ENCODE data around the gene JHY. TPM values are rescaled to one million over a fixed set of nuclear protein-coding genes. Genes with fewer than 3 reads are reported as not detected.

JHY gene
- total and polyA plus RNA-seq, 2 of the 4 experiments (the other 2 are of a cell fraction): 0.51 to 0.54 TPM

DNA sequence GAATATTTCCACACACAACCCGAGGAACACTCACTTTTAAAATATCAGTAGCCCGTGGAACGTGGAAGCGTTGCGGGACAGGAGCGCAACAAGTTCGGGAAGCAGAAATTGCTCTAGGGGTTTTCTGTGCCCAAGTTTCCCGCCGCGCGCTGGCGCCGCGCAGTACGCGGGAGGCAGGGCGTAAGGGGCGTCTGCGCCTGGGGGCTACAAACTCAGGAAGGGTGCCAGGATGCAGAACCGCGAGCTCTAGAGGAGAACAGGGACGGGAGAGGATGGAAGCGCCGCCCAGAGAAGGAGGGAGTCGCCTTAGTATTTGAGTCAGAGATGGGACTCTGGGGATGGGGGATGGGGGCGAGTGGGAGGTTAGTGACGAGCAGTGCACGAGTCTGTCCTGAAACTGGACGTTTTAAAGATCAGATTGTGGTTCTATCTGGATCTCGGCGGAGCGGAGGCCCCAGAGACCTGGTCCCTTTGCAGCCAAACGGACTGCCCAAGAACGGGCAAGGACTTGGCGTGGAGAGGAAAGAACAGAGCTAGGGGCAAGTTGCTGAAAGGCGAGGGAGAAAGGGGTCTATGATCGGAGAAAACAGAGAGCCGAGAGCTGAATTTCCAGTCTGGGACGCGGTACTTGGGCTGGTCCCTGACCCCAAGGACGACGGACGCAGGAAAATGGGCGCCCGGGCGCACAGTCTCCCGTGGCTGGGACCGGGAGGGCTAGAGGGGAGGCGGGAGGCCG lies 94.3 kb downstream of the JHY start:
- CTCF ChIA-PET: no interaction called here
- TF ChIP-seq CEBPB (IDR thresholded peaks at IDR 0.05; ENCODE audit: low read depth, low read length) (no peak), MAZ (IDR thresholded peaks at IDR 0.05; ENCODE audit: borderline replicate concordance, low read depth, low read length) (no peak), RAD21 (IDR thresholded peaks at IDR 0.05; ENCODE audit: low read length) (no peak), RFX5 (IDR thresholded peaks at IDR 0.05; ENCODE audit: low read depth, low read length) (no peak), MAFK (IDR thresholded peaks at IDR 0.05; ENCODE audit: low read depth, low read length) (no peak), SMC3 (IDR thresholded peaks at IDR 0.05; ENCODE audit: low read depth, low read length) (no peak), FOS (IDR thresholded peaks at IDR 0.05; ENCODE audit: low read depth, low read length) (no peak), CHD1 (IDR thresholded peaks at IDR 0.05; ENCODE audit: low read depth, low read length) (no peak), NFE2L2 (IDR thresholded peaks at IDR 0.05; ENCODE audit: low read depth, low read length) (no peak), POLR2A (IDR thresholded peaks at IDR 0.05; ENCODE audit: low read depth, low read length) (no peak), MXI1 (IDR thresholded peaks at IDR 0.05; ENCODE audit: borderline replicate concordance, low read depth, low read length) (no peak), BHLHE40 (IDR thresholded peaks at IDR 0.05; ENCODE audit: low read depth, low read length) (no peak), RCOR1 (IDR thresholded peaks at IDR 0.05; ENCODE audit: insufficient replicate concordance, low read length) (no peak)
- TF ChIP-seq, protein P1, sequence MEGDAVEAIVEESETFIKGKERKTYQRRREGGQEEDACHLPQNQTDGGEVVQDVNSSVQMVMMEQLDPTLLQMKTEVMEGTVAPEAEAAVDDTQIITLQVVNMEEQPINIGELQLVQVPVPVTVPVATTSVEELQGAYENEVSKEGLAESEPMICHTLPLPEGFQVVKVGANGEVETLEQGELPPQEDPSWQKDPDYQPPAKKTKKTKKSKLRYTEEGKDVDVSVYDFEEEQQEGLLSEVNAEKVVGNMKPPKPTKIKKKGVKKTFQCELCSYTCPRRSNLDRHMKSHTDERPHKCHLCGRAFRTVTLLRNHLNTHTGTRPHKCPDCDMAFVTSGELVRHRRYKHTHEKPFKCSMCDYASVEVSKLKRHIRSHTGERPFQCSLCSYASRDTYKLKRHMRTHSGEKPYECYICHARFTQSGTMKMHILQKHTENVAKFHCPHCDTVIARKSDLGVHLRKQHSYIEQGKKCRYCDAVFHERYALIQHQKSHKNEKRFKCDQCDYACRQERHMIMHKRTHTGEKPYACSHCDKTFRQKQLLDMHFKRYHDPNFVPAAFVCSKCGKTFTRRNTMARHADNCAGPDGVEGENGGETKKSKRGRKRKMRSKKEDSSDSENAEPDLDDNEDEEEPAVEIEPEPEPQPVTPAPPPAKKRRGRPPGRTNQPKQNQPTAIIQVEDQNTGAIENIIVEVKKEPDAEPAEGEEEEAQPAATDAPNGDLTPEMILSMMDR (conservative IDR thresholded peaks at IDR 0.05; ENCODE audit: low read depth, low read length): no peak
- TF ChIP-seq, protein P2, sequence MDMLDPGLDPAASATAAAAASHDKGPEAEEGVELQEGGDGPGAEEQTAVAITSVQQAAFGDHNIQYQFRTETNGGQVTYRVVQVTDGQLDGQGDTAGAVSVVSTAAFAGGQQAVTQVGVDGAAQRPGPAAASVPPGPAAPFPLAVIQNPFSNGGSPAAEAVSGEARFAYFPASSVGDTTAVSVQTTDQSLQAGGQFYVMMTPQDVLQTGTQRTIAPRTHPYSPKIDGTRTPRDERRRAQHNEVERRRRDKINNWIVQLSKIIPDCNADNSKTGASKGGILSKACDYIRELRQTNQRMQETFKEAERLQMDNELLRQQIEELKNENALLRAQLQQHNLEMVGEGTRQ (IDR thresholded peaks at IDR 0.05; ENCODE audit: low read depth, low read length): no peak
- TF ChIP-seq, protein P3, sequence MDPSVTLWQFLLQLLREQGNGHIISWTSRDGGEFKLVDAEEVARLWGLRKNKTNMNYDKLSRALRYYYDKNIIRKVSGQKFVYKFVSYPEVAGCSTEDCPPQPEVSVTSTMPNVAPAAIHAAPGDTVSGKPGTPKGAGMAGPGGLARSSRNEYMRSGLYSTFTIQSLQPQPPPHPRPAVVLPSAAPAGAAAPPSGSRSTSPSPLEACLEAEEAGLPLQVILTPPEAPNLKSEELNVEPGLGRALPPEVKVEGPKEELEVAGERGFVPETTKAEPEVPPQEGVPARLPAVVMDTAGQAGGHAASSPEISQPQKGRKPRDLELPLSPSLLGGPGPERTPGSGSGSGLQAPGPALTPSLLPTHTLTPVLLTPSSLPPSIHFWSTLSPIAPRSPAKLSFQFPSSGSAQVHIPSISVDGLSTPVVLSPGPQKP (IDR thresholded peaks at IDR 0.05; ENCODE audit: borderline replicate concordance, low read depth, low read length): no peak
- dilution Hi-C loops (cut with HindIII; ENCODE audit: low sequenced_read_pairs, unreplicated experiment) (no loop called here), intact Hi-C loops (cut with micrococcal nuclease) (no loop called here), in situ Hi-C loops (cut with MboI; ENCODE audit: low sequenced_read_pairs) (no loop called here)
- H2AK9ac ChIP-seq (replicated peaks; ENCODE audit: low read depth, low read length, poor library complexity): no peak overlapping the region
- no peak overlapping the region for H3K4me2 ChIP-seq (ENCODE audit: low read depth, low read length)
- H4K5ac ChIP-seq (ENCODE audit: low read depth, low read length): no peak overlapping the region
- H3K36me3 ChIP-seq (ENCODE audit: control insufficient read depth, insufficient read depth, low read length): no peaks in the 10 kb centered on the region
- no peaks in the 10 kb centered on the region for H3K79me1 ChIP-seq (ENCODE audit: low read depth in 1 of 2, low read length in 2 of 2)
- no peak overlapping the region for H3K56ac ChIP-seq (ENCODE audit: extremely low read depth, insufficient read depth, low read length)
- WGBS, 2 experiments (ENCODE audit: extremely low coverage in 2 of 2, insufficient read length in 1 of 2): 2% methylated on average over 23 of the region's 50 CpGs; no CpG with 5 or more reads in 1 of the 2 experiments
- H3K18ac ChIP-seq (ENCODE audit: low read depth, low read length): no peak overlapping the region
- H3K27me3 ChIP-seq (ENCODE audit: control insufficient read depth, insufficient read depth, low read length): peaks cover 73% of the 10 kb centered on the region
- H3K9me1 ChIP-seq (ENCODE audit: insufficient read depth, low read length): no peaks in the 10 kb centered on the region
- DNase-seq: no peak
- POLR2A ChIA-PET (ENCODE audit: unreplicated experiment): no interaction called here
- H3K27ac ChIP-seq (ENCODE audit: insufficient read depth, low read length): no peak overlapping the region
- no peak overlapping the region for H3K23ac ChIP-seq (ENCODE audit: low read depth, low read length)
- no peak overlapping the region for H2BK20ac ChIP-seq (ENCODE audit: low read depth, low read length)
- H2BK5ac ChIP-seq (ENCODE audit: low read depth, low read length, poor library complexity, severe bottlenecking): no peak overlapping the region
- no peak overlapping the region for H3K9ac ChIP-seq (ENCODE audit: low read depth, low read length)
- no peak overlapping the region for H2BK15ac ChIP-seq (ENCODE audit: low read depth, low read length)
- BruUV-seq (replicated peaks): no TSS peak
- no peak overlapping the region for H3K4ac ChIP-seq (ENCODE audit: low read depth, low read length)
- no peaks in the 10 kb centered on the region for H4K20me1 ChIP-seq (ENCODE audit: insufficient read depth, low read length)
- no peak overlapping the region for H3K14ac ChIP-seq (replicated peaks; ENCODE audit: low read depth, low read length)
- no peaks in the 10 kb centered on the region for H3K4me1 ChIP-seq (ENCODE audit: control insufficient read depth, insufficient read depth, low read length)
- H2AK5ac ChIP-seq (ENCODE audit: low read depth, low read length): no peak overlapping the region
- H3K4me3 ChIP-seq (ENCODE audit: insufficient read depth, low read depth, low read length): no peak overlapping the region
- H4K91ac ChIP-seq (ENCODE audit: insufficient read depth, low read depth, low read length): no peak overlapping the region
- no peak for ATAC-seq (ENCODE audit: low read depth)
- H2AFZ ChIP-seq (replicated peaks; ENCODE audit: low read length, poor library complexity): no peak overlapping the region
- H4K8ac ChIP-seq (ENCODE audit: low read depth in 2 of 2, low read length in 2 of 2): no peak overlapping the region
- H3K9me3 ChIP-seq (ENCODE audit: control insufficient read depth, insufficient read depth, low read length): peaks cover 6% of the 10 kb centered on the region
- no peak overlapping the region for H2BK120ac ChIP-seq (ENCODE audit: low read depth, low read length)
